H9 (cell line): ENCODE data around the gene ZNF764. TPM values are rescaled to one million over a fixed set of nuclear protein-coding genes. Genes with fewer than 3 reads are reported as not detected.

Source experiments
- DNase-seq: peaks from one replicate; pipeline ENCODE4 v3.0.0-alpha.2; 2017
- H2AFZ ChIP-seq: one replicate; pipeline ENCODE4 v1.6.1; 2013; ENCODE audit warnings: mild to moderate bottlenecking, low read length, control low read depth, moderate library complexity
- H2AK5ac ChIP-seq: 2 replicates; pipeline ENCODE4 v1.6.1; 2013; ENCODE audit warnings: low read length, control low read depth, mixed read lengths; ENCODE audit not compliant: insufficient read length
- H2BK120ac ChIP-seq: one replicate; pipeline ENCODE4 v1.6.1; 2013; ENCODE audit warnings: low read depth, mild to moderate bottlenecking, low read length, control low read depth, inconsistent platforms; ENCODE audit not compliant: poor library complexity, severe bottlenecking
- H2BK12ac ChIP-seq: 2 replicates; pipeline ENCODE4 v1.6.1; 2013; ENCODE audit warnings: low read length, control low read depth, mixed read lengths, low read depth; ENCODE audit not compliant: insufficient read length
- H2BK15ac ChIP-seq: 2 replicates; pipeline ENCODE4 v1.6.1; 2013; ENCODE audit warnings: low read depth, low read length, control low read depth
- H2BK20ac ChIP-seq: one replicate; pipeline ENCODE4 v1.6.1; 2013; ENCODE audit warnings: low read depth, mild to moderate bottlenecking, low read length, control low read depth, inconsistent platforms; ENCODE audit not compliant: poor library complexity, severe bottlenecking
- H2BK5ac ChIP-seq: 2 replicates; pipeline ENCODE4 v1.6.1; 2013; ENCODE audit warnings: low read length, control low read depth, mixed read lengths; ENCODE audit not compliant: insufficient read length
- H3K14ac ChIP-seq: 2 replicates; pipeline ENCODE4 v1.6.1; 2013; ENCODE audit warnings: low read length, control low read depth; ENCODE audit not compliant: insufficient read depth
- H3K18ac ChIP-seq: 2 replicates; pipeline ENCODE4 v1.6.1; 2013; ENCODE audit warnings: low read depth, mild to moderate bottlenecking, mixed read lengths, low read length, control low read depth; ENCODE audit not compliant: insufficient read length
- H3K23ac ChIP-seq: 2 replicates; pipeline ENCODE4 v1.6.1; 2013; ENCODE audit warnings: low read length, control low read depth, mixed read lengths, low read depth; ENCODE audit not compliant: insufficient read length
- H3K23me2 ChIP-seq: 2 replicates; pipeline ENCODE4 v1.6.1; 2013; ENCODE audit warnings: low read depth, mild to moderate bottlenecking, mixed read lengths, low read length, control low read depth; ENCODE audit not compliant: insufficient read length, poor library complexity, severe bottlenecking
- H3K27ac ChIP-seq: 2 replicates; pipeline ENCODE4 v1.5.1; 2013; ENCODE audit warnings: low read length, control low read depth, mixed read lengths, low read depth; ENCODE audit not compliant: insufficient read length
- H3K27me3 ChIP-seq: 2 replicates; pipeline ENCODE4 v1.6.1; 2013; ENCODE audit warnings: low read length, control low read depth, inconsistent platforms; ENCODE audit not compliant: insufficient read depth
- H3K4ac ChIP-seq: 2 replicates; pipeline ENCODE4 v1.6.1; 2013; ENCODE audit warnings: low read depth, mild to moderate bottlenecking, control low read depth, inconsistent platforms, low read length, moderate library complexity
- H3K4me1 ChIP-seq: 2 replicates; pipeline ENCODE4 v1.6.1; 2013; ENCODE audit warnings: low read length, control low read depth, inconsistent platforms; ENCODE audit not compliant: insufficient read depth
- H3K4me2 ChIP-seq: 2 replicates; pipeline ENCODE4 v1.6.1; 2013; ENCODE audit warnings: low read length, control low read depth, mixed read lengths; ENCODE audit not compliant: insufficient read length, insufficient read depth
- H3K56ac ChIP-seq: 2 replicates; pipeline ENCODE4 v1.6.1; 2013; ENCODE audit warnings: low read depth, mild to moderate bottlenecking, mixed read lengths, low read length, control low read depth; ENCODE audit not compliant: insufficient read length
- H3K79me1 ChIP-seq: 2 replicates; pipeline ENCODE4 v1.6.1; 2013; ENCODE audit warnings: low read depth, mild to moderate bottlenecking, moderate library complexity, low read length, control low read depth, inconsistent platforms; ENCODE audit not compliant: insufficient read depth, poor library complexity, severe bottlenecking
- H3K79me2 ChIP-seq: 2 replicates; pipeline ENCODE4 v1.6.1; 2013; ENCODE audit warnings: low read length, control low read depth, inconsistent platforms; ENCODE audit not compliant: insufficient read depth
- H3K9ac ChIP-seq: 2 replicates; pipeline ENCODE4 v1.6.1; 2013; ENCODE audit warnings: low read length, control low read depth, mixed read lengths; ENCODE audit not compliant: insufficient read length; ENCODE audit errors: extremely low read depth
- H3K9me3 ChIP-seq: one replicate; pipeline ENCODE4 v1.6.1; 2013; ENCODE audit warnings: low read depth, low read length, inconsistent platforms; ENCODE audit not compliant: control insufficient read depth
- H3T11ph ChIP-seq: one replicate; pipeline ENCODE4 v1.6.1; 2013; ENCODE audit warnings: mild to moderate bottlenecking, low read length, control low read depth, inconsistent platforms
- H4K20me1 ChIP-seq: one replicate; pipeline ENCODE4 v1.6.1; 2013; ENCODE audit not compliant: control insufficient read depth, insufficient read length, insufficient read depth
- H4K5ac ChIP-seq: 2 replicates; pipeline ENCODE4 v1.6.1; 2013; ENCODE audit warnings: low read depth, mild to moderate bottlenecking, mixed read lengths, low read length, control low read depth; ENCODE audit not compliant: insufficient read length
- H4K8ac ChIP-seq: replicated peaks from 2 replicates; pipeline ENCODE4 v1.6.1; 2013; ENCODE audit warnings: low read length, control low read depth, mixed read lengths, low read depth; ENCODE audit not compliant: insufficient read length
- H4K91ac ChIP-seq: 2 replicates; pipeline ENCODE4 v1.6.1; 2013; ENCODE audit warnings: low read depth, mild to moderate bottlenecking, moderate library complexity, mixed read lengths, low read length, control low read depth; ENCODE audit not compliant: insufficient read length
- H3K27ac Mint-ChIP-seq, 3 experiments: 2 replicates in 2 of 3; 3 replicates in 1 of 3; pipeline ENCODE4 v1.8.0; 2020 to 2021; ENCODE audit warnings: mixed read lengths in 3 of 3, mild to moderate bottlenecking in 1 of 3, moderate library complexity in 1 of 3
- H3K27me3 Mint-ChIP-seq: 2 replicates; pipeline ENCODE4 v1.8.0; 2021; ENCODE audit warnings: low read depth, mild to moderate bottlenecking, moderate library complexity, mixed read lengths
- H3K36me3 Mint-ChIP-seq, 3 experiments: 2 replicates in 2 of 3; 3 replicates in 1 of 3; pipeline ENCODE4 v1.8.0; 2020 to 2021; ENCODE audit warnings: low read depth in 3 of 3, mixed read lengths in 3 of 3; ENCODE audit not compliant: insufficient read depth in 1 of 3
- H3K4me1 Mint-ChIP-seq, 2 experiments: 2 replicates each; pipeline ENCODE4 v1.8.0; 2020; ENCODE audit warnings: mixed read lengths in 2 of 2
- H3K4me3 Mint-ChIP-seq, 2 experiments: 2 replicates in 1 of 2; 3 replicates in 1 of 2; pipeline ENCODE4 v1.8.0; 2020 to 2021; ENCODE audit warnings: mild to moderate bottlenecking in 2 of 2, mixed read lengths in 2 of 2, moderate library complexity in 1 of 2
- H3K9me3 Mint-ChIP-seq, 2 experiments: 2 replicates in 1 of 2; 3 replicates in 1 of 2; pipeline ENCODE4 v1.8.0; 2020; ENCODE audit warnings: mild to moderate bottlenecking in 2 of 2, mixed read lengths in 2 of 2, moderate library complexity in 1 of 2
- CTCF ChIP-seq: fragments of 200-600 bp; sonication (generic); conservative IDR thresholded peaks from 3 replicates; pipeline ENCODE4 v1.8.0; 2021; ENCODE audit warnings: antibody characterized with exemption, mild to moderate bottlenecking
- WGBS: extraction: QIAGEN DNeasy Blood & Tissue Kit; methylation state at CpG from one replicate; pipeline ENCODE4 v1.1.7; 2013; ENCODE audit warnings: missing lambda C conversion rate, low lambda C conversion rate, mixed read lengths; ENCODE audit not compliant: insufficient read length; ENCODE audit errors: extremely low coverage; 5-methylcytosine and 5-hydroxymethylcytosine counted together
- total RNA-seq: library from RNA; stranded (reverse); gene quantifications from 2 replicates; pipeline ENCODE4 v1.2.1, GENCODE V29; 2021

The ZNF764 gene
- total RNA-seq, 1 experiment from 2014 or later: 11.4 TPM

GRCh38 chr16:30562021-30562420 lies 3.8 kb upstream of the ZNF764 start:
- no peak overlapping the region for H2BK12ac ChIP-seq
- H2AK5ac ChIP-seq: no peak overlapping the region
- H3K36me3 Mint-ChIP-seq: no peaks in the 10 kb centered on the region; a peak in 1 of 7 replicates
- H3K23ac ChIP-seq: no peak overlapping the region
- no peak overlapping the region for H3K18ac ChIP-seq
- H2BK120ac ChIP-seq: no peak overlapping the region
- H3K27me3 ChIP-seq: no peaks in the 10 kb centered on the region
- H4K8ac ChIP-seq: no peak overlapping the region
- no peak overlapping the region for H2BK5ac ChIP-seq
- no peak overlapping the region for H2AFZ ChIP-seq
- H3K56ac ChIP-seq: no peak overlapping the region
- no peak overlapping the region for H3K4ac ChIP-seq
- H3K9ac ChIP-seq: no peak overlapping the region
- H3K4me2 ChIP-seq: no peak overlapping the region
- no peak overlapping the region for H3K27ac Mint-ChIP-seq
- no peaks in the 10 kb centered on the region for H3K79me2 ChIP-seq
- H3K23me2 ChIP-seq: peaks cover 8% of the 10 kb centered on the region
- no peak overlapping the region for H3K14ac ChIP-seq
- peaks cover 9% of the 10 kb centered on the region for H3K27me3 Mint-ChIP-seq
- no peaks in the 10 kb centered on the region for H3K4me1 ChIP-seq
- peaks cover 8 to 25% of the 10 kb centered on the region in 2 experiments for H3K4me1 Mint-ChIP-seq
- no peaks in the 10 kb centered on the region for H4K20me1 ChIP-seq
- H4K5ac ChIP-seq: no peak overlapping the region
- no peaks in the 10 kb centered on the region for H3K9me3 Mint-ChIP-seq
- no peak for DNase-seq
- no peak for TF ChIP-seq CTCF
- no CpG with 5 or more reads among the region's 14 CpGs for WGBS
- H3K9me3 ChIP-seq: no peaks in the 10 kb centered on the region
- no peak overlapping the region for H4K91ac ChIP-seq
- H3T11ph ChIP-seq: no peak overlapping the region
- H2BK20ac ChIP-seq: no peak overlapping the region
- H3K79me1 ChIP-seq: no peaks in the 10 kb centered on the region
- no peak overlapping the region for H2BK15ac ChIP-seq
- no peak overlapping the region for H3K27ac ChIP-seq
- no peak overlapping the region for H3K4me3 Mint-ChIP-seq
